BLaER1 (cell line): ENCODE data around the gene IFRD2.
"Not testable (repeated sequence)": the region's sequence is repeated elsewhere in the genome, so short reads cannot be mapped to it uniquely, and the experiment has no call there.

Source experiments
- H3K27ac ChIP-seq: shearing (Covaris generic); formaldehyde crosslinking; 2 replicates; pipeline ENCODE4 v1.8.1; 2022
- H3K27me3 ChIP-seq: shearing (Covaris generic); formaldehyde crosslinking; 2 replicates; pipeline ENCODE4 v1.8.1; 2022
- H3K36me3 ChIP-seq: shearing (Covaris generic); formaldehyde crosslinking; 2 replicates; pipeline ENCODE4 v1.8.1; 2022
- H3K4me1 ChIP-seq: shearing (Covaris generic); formaldehyde crosslinking; 2 replicates; pipeline ENCODE4 v1.8.1; 2022
- H3K4me2 ChIP-seq: shearing (Covaris generic); formaldehyde crosslinking; 2 replicates; pipeline ENCODE4 v1.8.1; 2022
- H3K4me3 ChIP-seq: shearing (Covaris generic); formaldehyde crosslinking; 2 replicates; pipeline ENCODE4 v1.8.1; 2022
- H3K9ac ChIP-seq: shearing (Covaris generic); formaldehyde crosslinking; 2 replicates; pipeline ENCODE4 v1.8.1; 2022
- H3K9me3 ChIP-seq: shearing (Covaris generic); formaldehyde crosslinking; 2 replicates; pipeline ENCODE4 v1.8.1; 2022
- H4K20me1 ChIP-seq: shearing (Covaris generic); formaldehyde crosslinking; 2 replicates; pipeline ENCODE4 v1.8.1; 2022
- Cebpa-rat ChIP-seq: shearing (Covaris generic); IDR thresholded peaks from 2 replicates; pipeline ENCODE4 v1.8.1; 2022

Gene IFRD2

GRCh38 chr3:50263478-50264382 is 28.5 kb downstream of the IFRD2 start:
- 0 out of 2 replicates have a peak overlapping the region, but pooled peaks have one; percentile 14 for H3K4me2 ChIP-seq

GRCh38 chr3:50262778-50263177 is 29.5 kb downstream of the IFRD2 start:
- H3K36me3 ChIP-seq, result peaks cover 24% of the 10 kb centered on the region
- TF ChIP-seq Cebpa-rat, result no peak
- H3K4me2 ChIP-seq, result peak overlapping the region; percentile 99; the same call in 1 of the 2 replicates
- H3K9ac ChIP-seq, result no peak overlapping the region
- H3K9me3 ChIP-seq, result no peaks in the 10 kb centered on the region
- peaks cover 19% of the 10 kb centered on the region for H3K27me3 ChIP-seq
- no peak overlapping the region for H3K4me3 ChIP-seq
- peaks cover 80% of the 10 kb centered on the region for H3K4me1 ChIP-seq
- H3K27ac ChIP-seq, result peak overlapping the region; percentile 97; the same call in 1 of the 2 replicates
- H4K20me1 ChIP-seq, result peaks cover 18% of the 10 kb centered on the region; the same call in 1 of the 2 replicates

More at GRCh38 chr3:50263478-50264382, 28.5 kb downstream of the IFRD2 start:
- H3K9ac ChIP-seq, result no peak overlapping the region
- no peaks in the 10 kb centered on the region for H3K9me3 ChIP-seq
- TF ChIP-seq Cebpa-rat, result no peak
- peaks cover 15% of the 10 kb centered on the region for H3K36me3 ChIP-seq
- peaks cover 29% of the 10 kb centered on the region for H3K27me3 ChIP-seq
- H3K4me1 ChIP-seq, result peaks cover 80% of the 10 kb centered on the region
- no peak overlapping the region for H3K4me3 ChIP-seq
- H3K27ac ChIP-seq, result no peak overlapping the region
- peaks cover 10% of the 10 kb centered on the region; the same call in 1 of the 2 replicates for H4K20me1 ChIP-seq

- peaks cover 19% of the 10 kb centered on the region; the same call in 1 of the 2 replicates for H4K20me1 ChIP-seq
- not testable (repeated sequence) for H3K4me3 ChIP-seq, H3K9me3 ChIP-seq
- peak overlapping the region; percentile 96; the same call in 1 of the 2 replicates for H3K9ac ChIP-seq
- peaks cover 14% of the 10 kb centered on the region for H3K27me3 ChIP-seq
- peak overlapping the region; percentile 99 for H3K4me2 ChIP-seq
- H3K27ac ChIP-seq, result peak overlapping the region; percentile 97; the same call in 1 of the 2 replicates
- peaks cover 75% of the 10 kb centered on the region for H3K4me1 ChIP-seq
- peaks cover 29% of the 10 kb centered on the region for H3K36me3 ChIP-seq
Observed at GRCh38 chr3:50262200-50262599, 30.0 kb downstream of the IFRD2 start.

DNA sequence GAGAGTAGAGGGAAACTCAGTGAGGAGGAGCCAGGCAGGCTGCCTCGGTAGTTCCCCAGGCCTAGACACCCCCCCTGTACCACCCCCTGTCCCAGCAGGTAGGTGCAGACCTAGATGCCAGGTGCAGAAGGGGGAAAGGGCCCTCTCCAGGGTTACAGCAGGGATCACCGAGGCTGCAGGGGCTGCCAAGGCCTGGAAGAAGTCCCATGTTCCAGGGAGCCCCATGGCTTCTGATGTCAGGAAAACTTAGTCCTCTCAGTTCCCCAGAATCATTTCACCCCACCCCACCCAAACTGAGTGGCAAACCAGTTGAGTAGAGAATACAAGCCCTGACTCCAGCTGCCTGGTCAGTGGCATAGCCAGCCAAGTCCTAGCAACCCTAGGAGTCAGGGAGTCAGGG is 30.7 kb downstream of the IFRD2 start:
- Histone ChIP-seq H3K9ac (peak overlapping the region; percentile 96), H3K4me3 (peak overlapping the region; percentile 75), H3K27ac (peak overlapping the region; percentile 97), H3K9me3 (no peaks in the 10 kb centered on the region), H4K20me1 (peaks cover 26% of the 10 kb centered on the region), H3K27me3 (peaks cover 7% of the 10 kb centered on the region), H3K36me3 (peaks cover 36% of the 10 kb centered on the region), H3K4me1 (peaks cover 68% of the 10 kb centered on the region), H3K4me2 (peak overlapping the region; percentile 99)
- no peak for TF ChIP-seq Cebpa-rat

DNA sequence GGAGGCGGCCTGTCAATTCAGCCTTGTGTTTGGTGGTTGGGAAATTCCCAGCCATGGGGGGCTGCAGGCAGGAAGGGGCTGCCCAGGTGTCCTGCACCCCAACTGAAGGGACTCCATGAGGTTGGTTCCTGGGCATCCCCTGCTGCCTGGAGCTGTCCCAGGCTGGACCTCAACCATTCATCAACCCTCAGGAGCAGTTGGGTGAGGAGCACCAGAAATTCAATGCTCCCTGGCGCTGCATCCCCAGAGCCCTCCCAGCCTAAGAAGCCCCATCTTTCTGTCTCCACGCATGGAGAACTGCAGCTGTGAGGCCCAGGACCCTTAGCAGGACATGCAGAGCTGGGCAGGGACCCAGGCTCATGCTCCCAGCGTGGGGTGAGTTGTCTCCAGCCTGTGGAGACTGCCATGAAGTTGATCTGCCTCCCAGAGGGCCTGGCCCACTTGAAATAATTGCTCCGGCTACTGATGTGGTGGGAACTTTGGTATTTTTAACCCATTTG is 31.2 kb downstream of the IFRD2 start:
- no peak for TF ChIP-seq Cebpa-rat
- H3K4me2 ChIP-seq, result peak overlapping the region; percentile 99
- peak overlapping the region; percentile 97 for H3K27ac ChIP-seq
- H3K9me3 ChIP-seq, result no peaks in the 10 kb centered on the region
- peaks cover 30% of the 10 kb centered on the region for H4K20me1 ChIP-seq
- peaks cover 66% of the 10 kb centered on the region for H3K4me1 ChIP-seq
- H3K27me3 ChIP-seq, result peaks cover 2% of the 10 kb centered on the region
- peaks cover 41% of the 10 kb centered on the region for H3K36me3 ChIP-seq
- peak overlapping the region; percentile 96 for H3K9ac ChIP-seq
- peak overlapping the region; percentile 75 for H3K4me3 ChIP-seq

DNA sequence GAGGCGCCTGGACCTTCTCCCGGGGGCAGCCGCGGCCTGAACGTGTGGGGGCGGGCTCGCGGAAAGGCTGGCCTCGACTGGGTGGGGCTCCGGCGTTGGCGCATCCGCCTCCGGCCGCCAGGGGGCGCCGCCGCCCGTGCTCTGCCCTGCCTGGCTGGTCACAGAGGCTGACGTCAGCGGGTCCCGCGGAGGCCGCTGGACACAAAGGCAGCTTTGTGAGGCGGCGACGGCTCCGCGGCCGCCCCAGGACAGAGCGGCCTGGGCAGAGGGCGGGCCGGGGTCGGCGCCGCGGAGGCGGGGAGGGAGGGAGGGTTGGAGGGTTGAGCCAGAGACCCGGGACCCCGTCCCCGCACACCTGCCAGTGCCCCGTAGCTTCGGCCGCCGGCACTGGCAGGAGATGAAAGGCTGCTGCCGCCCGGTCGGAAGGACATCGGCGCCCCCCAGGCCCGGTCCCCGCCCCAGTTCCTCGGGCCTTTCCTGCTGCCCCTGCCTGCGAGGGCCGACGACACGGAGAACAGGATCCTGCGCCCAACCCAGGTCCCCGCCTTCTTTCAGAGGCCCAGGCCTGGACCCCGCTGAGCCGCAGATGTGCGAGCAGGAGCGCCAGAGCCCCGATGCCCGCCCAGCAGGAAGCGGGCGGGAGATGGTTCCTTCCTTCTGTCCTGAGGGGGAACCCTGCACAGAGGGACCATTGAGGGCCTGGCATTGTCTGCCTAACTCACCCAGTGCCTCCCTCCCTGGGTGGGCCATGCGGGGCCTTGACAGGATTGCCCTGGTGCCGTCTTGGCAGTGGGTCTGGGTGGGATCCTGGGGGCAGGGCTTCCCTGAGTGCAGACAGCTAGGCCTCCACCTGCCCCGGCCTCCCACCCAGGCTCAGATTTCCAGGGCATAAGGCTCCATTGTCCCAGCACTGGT is 31.9 kb downstream of the IFRD2 start:
- peak overlapping the region; percentile 75 for H3K4me3 ChIP-seq
- peaks cover 36% of the 10 kb centered on the region for H4K20me1 ChIP-seq
- H3K36me3 ChIP-seq, result peaks cover 48% of the 10 kb centered on the region
- H3K9ac ChIP-seq, result peak overlapping the region; percentile 96
- no peak for TF ChIP-seq Cebpa-rat
- H3K27me3 ChIP-seq, result no peaks in the 10 kb centered on the region
- peak overlapping the region; percentile 97 for H3K27ac ChIP-seq
- H3K4me1 ChIP-seq, result peaks cover 63% of the 10 kb centered on the region
- H3K4me2 ChIP-seq, result peak overlapping the region; percentile 99
- H3K9me3 ChIP-seq, result no peaks in the 10 kb centered on the region

GRCh38 chr3:50259432-50260026 is 32.7 kb downstream of the IFRD2 start:
- peak overlapping the region; percentile 99 for H3K4me2 ChIP-seq
- peaks cover 43% of the 10 kb centered on the region for H4K20me1 ChIP-seq
- no peak for TF ChIP-seq Cebpa-rat

DNA sequence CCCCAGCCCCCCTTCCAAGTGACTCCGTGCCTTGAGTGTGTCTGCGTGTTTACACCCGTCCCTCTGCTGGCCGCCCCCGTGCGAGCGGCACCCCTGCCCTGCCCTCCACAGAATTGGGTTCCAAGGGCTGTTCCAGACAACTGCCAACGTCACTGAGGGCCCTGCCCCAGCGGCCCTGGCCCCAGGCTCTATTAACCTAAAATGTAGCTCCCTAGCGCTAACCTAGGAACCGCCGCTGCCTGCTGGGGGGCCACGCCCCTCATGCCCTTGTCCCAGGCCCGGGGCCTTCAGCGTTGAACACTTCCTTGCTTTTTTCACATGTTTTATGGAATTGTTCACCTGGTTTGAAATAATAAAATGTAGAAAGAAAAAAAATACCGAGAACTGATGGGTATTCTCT is 33.2 kb downstream of the IFRD2 start:
- Histone ChIP-seq H3K27ac (no peak overlapping the region), H3K4me1 (peaks cover 64% of the 10 kb centered on the region), H3K27me3 (no peaks in the 10 kb centered on the region), H4K20me1 (peaks cover 49% of the 10 kb centered on the region), H3K36me3 (peaks cover 61% of the 10 kb centered on the region), H3K4me3 (no peak overlapping the region), H3K9me3 (no peaks in the 10 kb centered on the region), H3K4me2 (no peak overlapping the region), H3K9ac (peak overlapping the region; percentile 31; the same call in 1 of the 2 replicates)
- TF ChIP-seq Cebpa-rat, result no peak

More at GRCh38 chr3:50259432-50260026, 32.7 kb downstream of the IFRD2 start:
- Histone ChIP-seq H3K4me1 (peaks cover 64% of the 10 kb centered on the region), H3K27ac (peak overlapping the region; percentile 97), H3K9ac (peak overlapping the region; percentile 96), H3K4me3 (peak overlapping the region; percentile 75), H3K27me3 (no peaks in the 10 kb centered on the region), H3K9me3 (no peaks in the 10 kb centered on the region), H3K36me3 (peaks cover 55% of the 10 kb centered on the region)
